ENCODE results near the gene NPTN.

GRCh38 chr15:73601451-73602445, 31.4 kb downstream of the NPTN start:
- TF ChIP-seq POLR2AphosphoS5 (IDR thresholded peaks at IDR 0.05; ENCODE audit: low read depth) = no peak
- TF ChIP-seq, protein P1, sequence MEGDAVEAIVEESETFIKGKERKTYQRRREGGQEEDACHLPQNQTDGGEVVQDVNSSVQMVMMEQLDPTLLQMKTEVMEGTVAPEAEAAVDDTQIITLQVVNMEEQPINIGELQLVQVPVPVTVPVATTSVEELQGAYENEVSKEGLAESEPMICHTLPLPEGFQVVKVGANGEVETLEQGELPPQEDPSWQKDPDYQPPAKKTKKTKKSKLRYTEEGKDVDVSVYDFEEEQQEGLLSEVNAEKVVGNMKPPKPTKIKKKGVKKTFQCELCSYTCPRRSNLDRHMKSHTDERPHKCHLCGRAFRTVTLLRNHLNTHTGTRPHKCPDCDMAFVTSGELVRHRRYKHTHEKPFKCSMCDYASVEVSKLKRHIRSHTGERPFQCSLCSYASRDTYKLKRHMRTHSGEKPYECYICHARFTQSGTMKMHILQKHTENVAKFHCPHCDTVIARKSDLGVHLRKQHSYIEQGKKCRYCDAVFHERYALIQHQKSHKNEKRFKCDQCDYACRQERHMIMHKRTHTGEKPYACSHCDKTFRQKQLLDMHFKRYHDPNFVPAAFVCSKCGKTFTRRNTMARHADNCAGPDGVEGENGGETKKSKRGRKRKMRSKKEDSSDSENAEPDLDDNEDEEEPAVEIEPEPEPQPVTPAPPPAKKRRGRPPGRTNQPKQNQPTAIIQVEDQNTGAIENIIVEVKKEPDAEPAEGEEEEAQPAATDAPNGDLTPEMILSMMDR (IDR thresholded peaks at IDR 0.05; ENCODE audit: insufficient read depth, low read length) = no peak
- TF ChIP-seq, protein P2, sequence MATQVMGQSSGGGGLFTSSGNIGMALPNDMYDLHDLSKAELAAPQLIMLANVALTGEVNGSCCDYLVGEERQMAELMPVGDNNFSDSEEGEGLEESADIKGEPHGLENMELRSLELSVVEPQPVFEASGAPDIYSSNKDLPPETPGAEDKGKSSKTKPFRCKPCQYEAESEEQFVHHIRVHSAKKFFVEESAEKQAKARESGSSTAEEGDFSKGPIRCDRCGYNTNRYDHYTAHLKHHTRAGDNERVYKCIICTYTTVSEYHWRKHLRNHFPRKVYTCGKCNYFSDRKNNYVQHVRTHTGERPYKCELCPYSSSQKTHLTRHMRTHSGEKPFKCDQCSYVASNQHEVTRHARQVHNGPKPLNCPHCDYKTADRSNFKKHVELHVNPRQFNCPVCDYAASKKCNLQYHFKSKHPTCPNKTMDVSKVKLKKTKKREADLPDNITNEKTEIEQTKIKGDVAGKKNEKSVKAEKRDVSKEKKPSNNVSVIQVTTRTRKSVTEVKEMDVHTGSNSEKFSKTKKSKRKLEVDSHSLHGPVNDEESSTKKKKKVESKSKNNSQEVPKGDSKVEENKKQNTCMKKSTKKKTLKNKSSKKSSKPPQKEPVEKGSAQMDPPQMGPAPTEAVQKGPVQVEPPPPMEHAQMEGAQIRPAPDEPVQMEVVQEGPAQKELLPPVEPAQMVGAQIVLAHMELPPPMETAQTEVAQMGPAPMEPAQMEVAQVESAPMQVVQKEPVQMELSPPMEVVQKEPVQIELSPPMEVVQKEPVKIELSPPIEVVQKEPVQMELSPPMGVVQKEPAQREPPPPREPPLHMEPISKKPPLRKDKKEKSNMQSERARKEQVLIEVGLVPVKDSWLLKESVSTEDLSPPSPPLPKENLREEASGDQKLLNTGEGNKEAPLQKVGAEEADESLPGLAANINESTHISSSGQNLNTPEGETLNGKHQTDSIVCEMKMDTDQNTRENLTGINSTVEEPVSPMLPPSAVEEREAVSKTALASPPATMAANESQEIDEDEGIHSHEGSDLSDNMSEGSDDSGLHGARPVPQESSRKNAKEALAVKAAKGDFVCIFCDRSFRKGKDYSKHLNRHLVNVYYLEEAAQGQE (IDR thresholded peaks at IDR 0.05; ENCODE audit: insufficient replicate concordance, low read depth) = no peak
- TF ChIP-seq GABPA (IDR thresholded peaks at IDR 0.05; ENCODE audit: low read depth) = no peak
